HL-60/S4 treated with phorbol 12-myristate 13-acetate at 8.2 ng/mL for 4 days and 3 days (cell line): ENCODE data around the gene CCSER1.

Experiments used
- in situ Hi-C: fragments of 300-500 bp; cut with MboI; formaldehyde crosslinking; loops from 2 replicates; pipeline ENCODE4 v1.15.0; 2022; ENCODE audit warnings: low sequenced_read_pairs

The CCSER1 gene

GRCh38 chr4:90127223-90127705, at the start of gene CCSER1:
TSS of gene CCSER1 (plus strand) at chr4:90127394.
- in situ Hi-C loops = no loop called here

GRCh38 chr4:90078440-90078839, 48.8 kb upstream of the CCSER1 start:
- in situ Hi-C loops = no loop called here

DNA sequence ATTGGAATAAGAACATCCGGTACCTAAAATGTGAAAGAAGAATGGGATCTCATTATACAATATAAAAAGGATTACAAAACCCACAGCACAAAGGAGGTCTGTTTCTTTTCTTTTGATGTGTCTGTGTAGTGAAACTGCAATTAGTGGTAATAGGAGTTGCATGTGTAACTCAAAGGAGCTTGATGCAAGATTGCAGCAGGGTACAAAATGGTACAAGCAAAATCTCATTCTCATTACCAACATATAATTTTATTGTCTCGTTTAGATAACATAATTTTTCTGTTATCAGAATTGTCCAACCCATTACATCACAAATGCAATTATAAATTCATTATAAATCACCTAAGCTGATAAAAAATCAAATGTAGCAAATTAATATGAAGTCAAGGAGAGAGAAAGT, 47.1 kb upstream of the CCSER1 start:
- in situ Hi-C loops = no loop called here

GRCh38 chr4:90081432-90082144, 45.6 kb upstream of the CCSER1 start:
- in situ Hi-C loops = no loop called here

- in situ Hi-C loops = no loop called here
Measured at GRCh38 chr4:90082449-90082848, 44.7 kb upstream of the CCSER1 start.

DNA sequence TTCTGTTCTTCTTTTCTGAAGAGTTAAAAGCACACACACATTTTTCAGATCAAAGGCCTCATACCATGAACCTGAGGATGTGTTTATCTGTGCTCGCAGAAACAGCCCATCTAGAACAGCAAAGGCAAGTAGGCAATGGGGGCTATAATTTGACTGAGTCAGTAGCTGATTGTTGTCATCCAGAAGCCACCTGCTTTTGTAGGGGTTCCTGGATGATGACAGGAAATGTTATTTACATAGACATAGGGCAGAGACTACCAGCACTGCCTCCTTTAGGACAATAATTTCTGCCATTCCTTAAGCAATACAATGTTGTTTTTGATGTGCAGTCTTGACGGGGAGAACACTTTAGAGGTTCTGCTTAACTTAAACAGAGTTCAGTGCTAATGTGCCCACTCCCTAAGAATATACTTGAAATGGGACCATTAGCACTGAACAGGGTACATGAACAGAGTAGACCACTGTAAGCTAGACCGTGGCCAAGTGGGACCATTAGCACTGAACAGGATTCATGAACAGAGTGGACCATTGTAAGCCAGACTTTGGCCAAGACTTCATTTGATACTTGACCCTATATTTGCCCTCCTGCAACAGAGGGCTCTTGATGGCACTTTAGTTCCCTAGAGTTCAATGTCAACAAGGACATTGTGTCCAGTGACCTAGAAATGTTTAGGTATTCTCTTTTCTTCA, 42.8 kb upstream of the CCSER1 start:
- in situ Hi-C loops = no loop called here

GRCh38 chr4:90084967-90085295, 42.3 kb upstream of the CCSER1 start:
- in situ Hi-C loops = no loop called here

DNA sequence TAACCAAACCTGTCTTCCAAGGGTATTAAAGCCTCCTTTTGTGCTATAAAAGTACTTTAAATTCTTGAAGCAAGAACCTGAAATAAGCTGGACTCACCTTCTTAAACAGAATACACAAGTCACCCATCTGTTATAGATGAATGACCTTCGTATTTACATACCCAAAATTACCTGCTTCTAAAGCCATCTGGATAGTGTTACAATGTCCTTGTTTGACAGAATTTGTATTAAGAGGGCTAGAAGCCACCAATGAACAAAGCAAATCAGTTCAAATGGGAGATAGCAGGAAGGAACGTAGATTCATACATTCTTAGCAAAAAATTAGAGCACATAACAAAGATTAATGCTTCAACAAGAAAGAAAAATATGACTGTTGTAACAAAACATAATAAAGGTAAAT, 33.7 kb upstream of the CCSER1 start:
- in situ Hi-C loops = no loop called here

DNA sequence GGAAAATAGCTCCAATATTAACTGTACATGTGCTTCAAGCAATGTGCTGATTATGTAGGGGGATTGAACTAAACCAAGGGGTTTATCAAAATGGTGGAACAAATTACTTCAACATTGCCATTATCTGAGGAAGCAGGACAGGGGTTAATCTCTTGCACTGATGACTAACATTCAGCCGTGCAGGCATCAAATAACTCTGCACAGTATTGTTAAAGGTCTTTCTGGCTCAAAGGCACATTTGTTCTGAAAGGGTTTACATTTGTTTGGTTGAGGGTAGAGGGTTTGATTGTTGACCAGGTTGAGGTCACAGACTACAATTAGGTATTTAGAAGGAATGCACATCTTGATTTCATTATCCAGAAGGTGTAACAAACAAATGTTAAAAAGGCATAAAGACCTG, 32.2 kb upstream of the CCSER1 start:
- in situ Hi-C loops = no loop called here

DNA sequence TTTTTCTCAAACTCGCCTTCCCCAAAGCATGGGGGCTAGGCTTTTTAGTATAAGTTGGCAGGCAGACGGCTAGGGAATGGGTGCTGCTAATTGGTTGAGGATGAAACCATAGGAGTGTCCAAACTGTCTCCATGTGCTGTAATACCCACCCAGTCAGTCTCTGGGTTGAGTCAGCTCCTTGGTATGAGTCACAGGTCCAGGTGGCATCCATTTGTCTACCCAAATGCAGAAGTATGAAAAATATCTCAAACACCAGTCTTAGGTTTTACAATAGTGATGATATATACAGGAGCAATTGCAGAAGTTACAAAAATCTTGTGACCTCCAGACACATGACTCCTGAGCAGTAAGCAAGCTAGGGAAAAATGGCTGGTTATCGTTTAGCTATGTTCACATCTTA, 27.4 kb upstream of the CCSER1 start:
- in situ Hi-C loops = no loop called here

- in situ Hi-C loops = no loop called here
Measured at GRCh38 chr4:90103991-90104390, 23.2 kb upstream of the CCSER1 start.

- in situ Hi-C loops = no loop called here
Measured at GRCh38 chr4:90105274-90105673, 21.9 kb upstream of the CCSER1 start.

DNA sequence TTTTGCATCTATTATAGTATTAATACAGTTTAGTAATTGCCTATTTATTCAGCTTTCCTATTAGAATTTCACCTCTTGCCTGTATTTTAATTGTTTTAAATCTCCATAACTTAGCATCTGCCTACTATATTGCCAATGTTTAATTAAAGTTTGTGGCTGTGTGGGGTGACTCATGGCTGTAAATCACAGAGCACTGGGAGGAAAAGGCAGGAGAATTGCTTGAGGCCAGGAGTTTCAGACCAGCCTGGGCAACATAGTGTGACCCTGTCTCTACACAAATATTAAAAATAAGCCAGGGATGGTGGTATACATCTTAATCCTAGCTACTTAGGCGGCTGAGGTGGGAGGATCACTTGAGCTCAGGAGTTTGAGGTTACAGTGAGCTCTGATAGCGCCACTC, 14.5 kb upstream of the CCSER1 start:
- in situ Hi-C loops = no loop called here

DNA sequence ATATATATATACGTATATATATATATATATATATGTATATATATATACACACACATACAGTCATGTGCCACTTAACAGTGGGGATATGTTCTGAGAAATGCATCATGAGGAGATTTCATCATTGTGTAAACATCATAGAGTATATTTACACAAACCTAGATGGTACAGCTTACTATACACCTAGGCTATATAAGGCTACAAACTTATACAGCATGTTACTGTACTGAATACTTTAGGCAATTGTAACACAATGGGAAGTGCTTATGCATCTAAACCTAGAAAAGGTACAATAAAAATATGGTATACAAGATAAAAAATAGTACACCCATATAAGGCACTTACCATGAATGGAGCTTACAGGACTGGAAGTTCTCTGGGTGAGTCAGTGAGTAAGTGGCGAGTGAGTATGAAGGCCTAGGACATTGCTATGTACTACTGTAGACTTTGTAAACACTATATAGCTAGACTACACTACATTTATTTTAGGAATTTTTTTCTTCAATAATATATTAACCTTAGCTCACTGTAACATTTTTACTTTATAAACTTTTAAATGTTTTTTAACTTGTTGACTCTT, 13.2 kb upstream of the CCSER1 start:
- in situ Hi-C loops = no loop called here

- in situ Hi-C loops = no loop called here
Measured at GRCh38 chr4:90118527-90119195, 8.5 kb upstream of the CCSER1 start.

GRCh38 chr4:90120037-90120436, 7.2 kb upstream of the CCSER1 start:
- in situ Hi-C loops = no loop called here

- in situ Hi-C loops = no loop called here
Measured at GRCh38 chr4:90120815-90121214, 6.4 kb upstream of the CCSER1 start.

DNA sequence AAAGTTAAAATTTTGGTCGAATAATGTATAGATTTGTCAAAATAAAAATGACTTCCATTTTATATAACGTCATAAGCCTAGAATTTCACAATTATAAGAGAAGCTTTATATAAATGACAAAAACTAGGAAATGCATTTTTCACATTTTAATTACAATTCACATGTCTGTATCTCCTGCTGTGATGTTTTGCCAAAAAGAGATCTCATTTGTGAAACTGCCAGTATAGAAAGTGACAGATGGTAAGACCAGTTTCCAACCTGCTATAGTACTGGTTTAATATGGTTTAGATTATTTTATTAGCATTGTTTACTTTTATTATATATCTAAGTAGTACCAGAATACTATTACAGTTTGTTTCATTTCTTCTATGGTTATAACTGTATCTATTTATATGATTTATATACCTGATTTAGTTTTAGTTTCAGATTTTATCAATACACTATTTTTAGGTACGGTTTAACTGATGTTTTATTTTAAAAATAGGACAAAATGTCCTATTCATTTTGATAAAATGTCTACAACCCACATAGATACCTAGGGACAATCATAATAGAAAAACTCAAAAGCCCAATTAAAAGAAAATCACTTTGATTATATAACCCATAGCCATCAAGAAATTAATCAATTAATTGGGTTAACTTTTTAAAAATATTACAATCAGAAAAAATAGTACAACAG, 5.4 kb upstream of the CCSER1 start:
- in situ Hi-C loops = no loop called here

DNA sequence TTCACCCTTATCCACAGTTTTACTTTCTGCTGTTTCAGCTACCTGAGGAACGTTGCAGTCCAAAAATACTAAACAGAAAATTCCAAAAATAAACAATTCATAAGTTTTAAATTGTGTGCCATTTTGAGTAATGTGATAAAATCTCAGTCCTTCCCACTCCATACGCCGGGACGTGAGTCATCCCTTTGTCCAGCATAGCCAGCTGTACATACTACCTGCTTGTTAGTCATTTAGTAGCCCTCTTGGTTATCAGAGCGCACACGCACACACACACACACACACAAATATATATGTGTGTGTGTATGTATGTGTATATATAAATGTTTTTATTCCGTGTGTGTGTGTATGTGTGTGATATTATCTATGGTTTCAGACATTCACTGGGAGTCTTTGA, 4.8 kb upstream of the CCSER1 start:
- in situ Hi-C loops = no loop called here

- in situ Hi-C loops = no loop called here
Measured at GRCh38 chr4:90124276-90124675, 2.9 kb upstream of the CCSER1 start.

DNA sequence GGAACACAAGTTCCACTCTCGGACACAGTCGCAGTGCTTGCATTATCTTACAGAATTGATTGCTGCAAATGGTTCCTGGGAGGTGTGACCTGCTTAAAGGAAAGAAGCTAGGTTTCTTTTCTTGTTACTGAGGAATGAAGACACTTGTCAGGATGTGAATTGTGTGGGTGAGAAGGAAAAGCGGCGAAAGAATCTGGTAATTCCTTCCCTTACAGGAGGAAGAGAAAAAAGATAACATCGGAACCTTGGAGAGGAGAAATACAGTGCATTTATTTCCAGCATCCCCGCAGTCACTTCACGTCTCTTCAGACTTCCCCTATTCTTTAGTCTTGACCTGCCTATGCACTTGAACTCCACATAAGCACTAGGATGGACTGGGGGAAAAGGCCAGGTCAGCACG, 389 bp upstream of the CCSER1 start:
- in situ Hi-C loops = no loop called here
